PFSK-1 (cell line): ENCODE data around the gene LSMEM2.

Source experiments
- FOXP2 ChIP-seq: optimal IDR thresholded peaks from 2 replicates; pipeline ENCODE3; 2011; ENCODE audit warnings: borderline replicate concordance, control low read depth, inconsistent platforms; ENCODE audit not compliant: insufficient read depth; ENCODE audit errors: extremely low read length, extremely low read depth
- POLR2AphosphoS5 ChIP-seq: IDR thresholded peaks from 2 replicates; pipeline ENCODE4 v1.6.1; 2012; ENCODE audit warnings: low read depth, mild to moderate bottlenecking, control low read depth, low read length, moderate library complexity
- SIN3A ChIP-seq: IDR thresholded peaks from 2 replicates; pipeline ENCODE4 v1.6.1; 2012; ENCODE audit warnings: mild to moderate bottlenecking, low read length, moderate library complexity, borderline replicate concordance; ENCODE audit not compliant: insufficient read depth
- TAF1 ChIP-seq: IDR thresholded peaks from 2 replicates; pipeline ENCODE4 v1.6.1; 2012; ENCODE audit warnings: low read length, control low read depth, borderline replicate concordance; ENCODE audit not compliant: insufficient read depth
- TF ChIP-seq, protein P1 (sequence below), 2 experiments: IDR thresholded peaks; 2 replicates each; pipeline versions ENCODE4 v1.6.1 to v1.8.0; 2011 to 2012; ENCODE audit warnings: low read depth in 2 of 2, low read length in 2 of 2, control low read depth in 1 of 2, inconsistent platforms in 1 of 2, mild to moderate bottlenecking in 1 of 2, moderate library complexity in 1 of 2; ENCODE audit not compliant: insufficient read depth in 1 of 2

LSMEM2 gene

GRCh38 chr3:50269977-50270413 lies 8.9 kb upstream of the LSMEM2 start:
- TF ChIP-seq SIN3A = no peak
- no peak for TF ChIP-seq FOXP2
- TF ChIP-seq TAF1 = no peak
- TF ChIP-seq, protein P1, sequence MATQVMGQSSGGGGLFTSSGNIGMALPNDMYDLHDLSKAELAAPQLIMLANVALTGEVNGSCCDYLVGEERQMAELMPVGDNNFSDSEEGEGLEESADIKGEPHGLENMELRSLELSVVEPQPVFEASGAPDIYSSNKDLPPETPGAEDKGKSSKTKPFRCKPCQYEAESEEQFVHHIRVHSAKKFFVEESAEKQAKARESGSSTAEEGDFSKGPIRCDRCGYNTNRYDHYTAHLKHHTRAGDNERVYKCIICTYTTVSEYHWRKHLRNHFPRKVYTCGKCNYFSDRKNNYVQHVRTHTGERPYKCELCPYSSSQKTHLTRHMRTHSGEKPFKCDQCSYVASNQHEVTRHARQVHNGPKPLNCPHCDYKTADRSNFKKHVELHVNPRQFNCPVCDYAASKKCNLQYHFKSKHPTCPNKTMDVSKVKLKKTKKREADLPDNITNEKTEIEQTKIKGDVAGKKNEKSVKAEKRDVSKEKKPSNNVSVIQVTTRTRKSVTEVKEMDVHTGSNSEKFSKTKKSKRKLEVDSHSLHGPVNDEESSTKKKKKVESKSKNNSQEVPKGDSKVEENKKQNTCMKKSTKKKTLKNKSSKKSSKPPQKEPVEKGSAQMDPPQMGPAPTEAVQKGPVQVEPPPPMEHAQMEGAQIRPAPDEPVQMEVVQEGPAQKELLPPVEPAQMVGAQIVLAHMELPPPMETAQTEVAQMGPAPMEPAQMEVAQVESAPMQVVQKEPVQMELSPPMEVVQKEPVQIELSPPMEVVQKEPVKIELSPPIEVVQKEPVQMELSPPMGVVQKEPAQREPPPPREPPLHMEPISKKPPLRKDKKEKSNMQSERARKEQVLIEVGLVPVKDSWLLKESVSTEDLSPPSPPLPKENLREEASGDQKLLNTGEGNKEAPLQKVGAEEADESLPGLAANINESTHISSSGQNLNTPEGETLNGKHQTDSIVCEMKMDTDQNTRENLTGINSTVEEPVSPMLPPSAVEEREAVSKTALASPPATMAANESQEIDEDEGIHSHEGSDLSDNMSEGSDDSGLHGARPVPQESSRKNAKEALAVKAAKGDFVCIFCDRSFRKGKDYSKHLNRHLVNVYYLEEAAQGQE (IDR thresholded peaks at IDR 0.05; ENCODE audit: insufficient read depth in 1 of 2, low read depth in 2 of 2, low read length in 2 of 2) = no peak
- no peak for TF ChIP-seq POLR2AphosphoS5

- TF ChIP-seq TAF1 = no peak
- TF ChIP-seq FOXP2 = no peak
- no peak for TF ChIP-seq SIN3A
- TF ChIP-seq, protein P1 (IDR thresholded peaks at IDR 0.05; ENCODE audit: insufficient read depth in 1 of 2, low read depth in 2 of 2, low read length in 2 of 2) = no peak
- no peak for TF ChIP-seq POLR2AphosphoS5
Measured at GRCh38 chr3:50270422-50271224, 8.3 kb upstream of the LSMEM2 start.

DNA sequence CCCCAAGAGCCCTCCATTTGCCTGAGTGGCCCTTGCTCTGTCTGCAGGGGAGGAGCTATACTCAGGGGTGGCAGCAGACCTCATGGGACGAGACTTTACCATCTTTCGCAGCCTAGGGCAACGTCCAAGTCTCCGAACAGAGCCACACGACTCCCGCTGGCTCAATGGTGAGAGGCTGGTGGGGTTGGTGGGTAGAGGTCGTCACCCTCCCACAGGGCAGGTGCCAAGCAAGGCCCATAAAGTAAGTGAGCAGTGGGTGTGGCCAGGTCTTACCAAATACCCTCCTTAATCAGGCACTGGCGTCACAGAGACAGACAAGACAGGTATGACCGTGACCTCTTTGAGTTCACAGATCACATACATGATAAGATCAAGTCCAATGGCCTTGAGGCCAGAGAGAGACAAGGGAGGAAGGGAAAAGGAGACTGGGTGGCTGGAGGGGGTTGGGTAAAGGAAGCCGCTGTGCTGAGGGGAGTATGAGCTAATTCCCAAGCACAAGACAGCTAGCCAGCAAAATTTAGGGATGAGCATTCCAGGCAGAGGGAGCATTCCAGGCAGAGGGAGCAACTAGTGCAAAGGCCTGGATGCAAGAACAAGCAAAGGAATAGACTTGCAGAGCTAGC lies 7.5 kb upstream of the LSMEM2 start:
- TF ChIP-seq, protein P1 (IDR thresholded peaks at IDR 0.05; ENCODE audit: insufficient read depth in 1 of 2, low read depth in 2 of 2, low read length in 2 of 2) = no peak
- no peak for TF ChIP-seq FOXP2
- no peak for TF ChIP-seq SIN3A
- no peak for TF ChIP-seq TAF1
- no peak for TF ChIP-seq POLR2AphosphoS5

- TF ChIP-seq FOXP2 = peak; percentile 84
- TF ChIP-seq, protein P1 (IDR thresholded peaks at IDR 0.05; ENCODE audit: insufficient read depth in 1 of 2, low read depth in 2 of 2, low read length in 2 of 2) = no peak
Measured at GRCh38 chr3:50272911-50273688, 5.8 kb upstream of the LSMEM2 start.
